HEK293 (cell line): Measurements from ENCODE around the gene SHISAL1.

Experiments used
- CTCF ChIA-PET: fragments of 350-600 bp; formaldehyde crosslinking; extraction: SDS; loops from one replicate; lab custom pipeline; 2021; ENCODE audit warnings: antibody characterized with exemption; lab: Yijun Ruan, JAX
- POLR2A ChIA-PET: fragments of 300-600 bp; formaldehyde crosslinking; extraction: SDS; loops from one replicate; lab custom pipeline; 2020; ENCODE audit warnings: antibody characterized with exemption, inconsistent platforms; lab: Yijun Ruan, JAX
- H3K27ac ChIP-seq: fragments of 200-500 bp; sonication (Bioruptor generic); 2 replicates; pipeline ENCODE4 v1.5.1; 2014; ENCODE audit warnings: low read depth, low read length, control low read depth, inconsistent platforms; ENCODE audit errors: extremely low read depth
- H3K36me3 ChIP-seq, 2 experiments: fragments of 200-500 bp in 1 of 2; sonication (Bioruptor generic) in 1 of 2; 1 replicate in 1 of 2; 2 replicates in 1 of 2; pipeline ENCODE4 v1.5.1; 2014 to 2017; ENCODE audit warnings: inconsistent platforms in 2 of 2, low read length in 2 of 2; ENCODE audit not compliant: control insufficient read depth in 2 of 2, insufficient read depth in 1 of 2
- H3K4me1 ChIP-seq: fragments of 200-500 bp; sonication (Bioruptor generic); 2 replicates; pipeline ENCODE4 v1.5.1; 2014; ENCODE audit warnings: mild to moderate bottlenecking, low read length, inconsistent platforms; ENCODE audit not compliant: control insufficient read depth, insufficient read depth
- H3K4me3 ChIP-seq: 2 replicates; pipeline ENCODE4 v1.5.1; 2011; ENCODE audit warnings: low read depth, mild to moderate bottlenecking, control low read depth, low read length, moderate library complexity
- H3K9me3 ChIP-seq: fragments of 200-500 bp; sonication (Bioruptor generic); 2 replicates; pipeline ENCODE4 v1.5.1; 2014; ENCODE audit warnings: low read depth, low read length, inconsistent platforms; ENCODE audit not compliant: control insufficient read depth, insufficient read depth
- GFI1B ChIP-seq: fragments of 450-650 bp; formaldehyde crosslinking; IDR thresholded peaks from 2 replicates; pipeline ENCODE4 v1.5.1; 2016; ENCODE audit warnings: missing biosample characterization, missing genetic modification characterization
- GLIS2 ChIP-seq: fragments of 450-650 bp; formaldehyde crosslinking; IDR thresholded peaks from 2 replicates; pipeline ENCODE4 v1.5.1; 2016; ENCODE audit warnings: missing biosample characterization, missing genetic modification characterization
- HOXC10 ChIP-seq: sonication (generic); formaldehyde crosslinking; IDR thresholded peaks from 2 replicates; pipeline ENCODE4 v1.8.1; 2023; ENCODE audit warnings: mild to moderate bottlenecking, missing genetic modification reagents
- KLF7 ChIP-seq: fragments of 450-650 bp; formaldehyde crosslinking; IDR thresholded peaks from 2 replicates; pipeline ENCODE4 v1.5.1; 2016; ENCODE audit warnings: missing biosample characterization, missing genetic modification characterization, borderline replicate concordance
- PRDM1 ChIP-seq: fragments of 450-650 bp; formaldehyde crosslinking; IDR thresholded peaks from 2 replicates; pipeline ENCODE4; 2016; ENCODE audit warnings: missing biosample characterization, missing genetic modification characterization
- ZFP41 ChIP-seq: fragments of 450-650 bp; formaldehyde crosslinking; IDR thresholded peaks from 2 replicates; pipeline ENCODE4 v1.5.1; 2016; ENCODE audit warnings: missing biosample characterization, missing genetic modification characterization, borderline replicate concordance
- ZNF121 ChIP-seq: fragments of 450-650 bp; formaldehyde crosslinking; IDR thresholded peaks from 2 replicates; pipeline ENCODE4 v1.5.1; 2016; ENCODE audit warnings: missing biosample characterization, missing genetic modification characterization
- ZNF133 ChIP-seq: fragments of 450-650 bp; formaldehyde crosslinking; IDR thresholded peaks from 2 replicates; pipeline ENCODE4 v1.5.1; 2016; ENCODE audit warnings: missing biosample characterization, missing genetic modification characterization
- ZNF366 ChIP-seq: fragments of 450-650 bp; formaldehyde crosslinking; conservative IDR thresholded peaks from 2 replicates; pipeline ENCODE4 v1.5.1; 2016; ENCODE audit warnings: missing biosample characterization, missing genetic modification characterization
- ZNF423 ChIP-seq: fragments of 450-650 bp; formaldehyde crosslinking; IDR thresholded peaks from 2 replicates; pipeline ENCODE4 v1.5.1; 2016; ENCODE audit warnings: missing biosample characterization, missing genetic modification characterization
- ZNF521 ChIP-seq: fragments of 450-650 bp; formaldehyde crosslinking; IDR thresholded peaks from 2 replicates; pipeline ENCODE4 v1.5.1; 2017; ENCODE audit warnings: missing biosample characterization, mild to moderate bottlenecking, missing genetic modification characterization
- ZNF530 ChIP-seq: fragments of 450-650 bp; formaldehyde crosslinking; IDR thresholded peaks from 2 replicates; pipeline ENCODE4 v1.5.1; 2016; ENCODE audit warnings: low read depth, missing biosample characterization, missing genetic modification characterization
- ZNF558 ChIP-seq: fragments of 450-650 bp; formaldehyde crosslinking; IDR thresholded peaks from 2 replicates; pipeline ENCODE4 v1.5.1; 2016; ENCODE audit warnings: missing biosample characterization, missing genetic modification characterization
- ZNF707 ChIP-seq: fragments of 450-650 bp; formaldehyde crosslinking; IDR thresholded peaks from 2 replicates; pipeline ENCODE4 v1.5.1; 2016; ENCODE audit warnings: missing biosample characterization, missing genetic modification characterization
- ZNF747 ChIP-seq: fragments of 450-650 bp; formaldehyde crosslinking; IDR thresholded peaks from 2 replicates; pipeline ENCODE4 v1.5.1; 2016; ENCODE audit warnings: missing biosample characterization, missing genetic modification characterization
- ZNF837 ChIP-seq: fragments of 450-650 bp; formaldehyde crosslinking; IDR thresholded peaks from 2 replicates; pipeline ENCODE4 v1.5.1; 2016; ENCODE audit warnings: missing biosample characterization, missing genetic modification characterization
- TF ChIP-seq, protein P1 (sequence below): fragments of 450-650 bp; formaldehyde crosslinking; IDR thresholded peaks from 2 replicates; pipeline ENCODE4 v1.5.1; 2016; ENCODE audit warnings: missing biosample characterization, missing genetic modification characterization
- TF ChIP-seq, protein P2 (sequence below): fragments of 450-650 bp; formaldehyde crosslinking; IDR thresholded peaks from 2 replicates; pipeline ENCODE4 v1.5.1; 2017; ENCODE audit warnings: missing biosample characterization, missing genetic modification characterization

The SHISAL1 gene

DNA sequence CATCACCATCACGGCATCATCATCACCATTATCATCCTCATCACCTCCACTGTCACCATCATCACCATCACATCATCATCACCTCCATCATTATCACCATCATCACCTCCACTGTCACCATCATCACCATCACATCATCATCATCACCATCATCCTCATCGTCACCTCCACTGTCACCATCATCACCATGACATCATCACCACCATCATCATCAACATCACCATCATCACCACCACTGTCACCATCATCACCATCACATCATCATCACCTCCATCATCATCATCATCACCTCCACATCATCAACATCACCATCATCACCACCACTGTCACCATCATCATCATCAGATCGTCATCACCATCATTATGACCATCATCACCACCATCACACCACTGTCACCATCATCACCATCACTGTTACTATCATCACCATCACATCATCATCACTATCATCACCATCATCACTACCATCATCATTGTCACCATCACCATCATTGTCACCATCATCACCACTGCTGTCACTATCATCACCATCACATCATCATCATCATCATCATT, 99.2 kb downstream of the SHISAL1 start (continued):
- TF ChIP-seq ZNF521 (tag by site-specific recombination) (peak; percentile 91; the same call in 1 of the 2 replicates), ZNF530 (no peak), ZNF747 (tag by site-specific recombination) (peak; percentile 94), PRDM1 (tag by site-specific recombination) (no peak), GFI1B (no peak), ZNF366 (tag by site-specific recombination) (no peak), ZNF558 (tag by site-specific recombination) (no peak), ZNF707 (tag by site-specific recombination) (no peak; the same call in none of the 2 replicates), ZNF121 (tag by site-specific recombination) (no peak)

DNA sequence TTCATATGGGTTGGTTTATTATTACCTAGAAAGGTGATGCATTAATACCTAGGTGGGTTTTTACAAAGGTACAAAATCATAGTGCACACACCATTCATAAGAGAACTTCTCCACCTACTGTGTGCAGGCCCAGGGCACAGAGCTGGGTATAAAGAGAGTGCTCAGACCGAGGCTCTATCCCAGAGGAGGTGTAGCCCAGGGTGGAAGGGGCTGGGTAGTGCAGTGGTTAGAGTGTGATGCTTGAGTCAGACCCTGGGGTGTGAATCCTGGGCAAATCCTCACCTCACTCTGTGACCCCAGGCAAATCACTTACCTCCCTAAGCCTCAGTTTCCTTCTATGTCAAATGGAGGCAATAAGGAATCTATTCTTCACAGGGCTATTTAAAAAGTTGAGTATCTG, 99.8 kb downstream of the SHISAL1 start:
- no peaks in the 10 kb centered on the region for H3K4me1 ChIP-seq
- no peaks in the 10 kb centered on the region for H3K9me3 ChIP-seq
- no peak overlapping the region for H3K4me3 ChIP-seq
- no peak overlapping the region for H3K27ac ChIP-seq
- ChIA-PET POLR2A (no interaction called here), CTCF (no interaction called here)
- TF ChIP-seq, protein P1, sequence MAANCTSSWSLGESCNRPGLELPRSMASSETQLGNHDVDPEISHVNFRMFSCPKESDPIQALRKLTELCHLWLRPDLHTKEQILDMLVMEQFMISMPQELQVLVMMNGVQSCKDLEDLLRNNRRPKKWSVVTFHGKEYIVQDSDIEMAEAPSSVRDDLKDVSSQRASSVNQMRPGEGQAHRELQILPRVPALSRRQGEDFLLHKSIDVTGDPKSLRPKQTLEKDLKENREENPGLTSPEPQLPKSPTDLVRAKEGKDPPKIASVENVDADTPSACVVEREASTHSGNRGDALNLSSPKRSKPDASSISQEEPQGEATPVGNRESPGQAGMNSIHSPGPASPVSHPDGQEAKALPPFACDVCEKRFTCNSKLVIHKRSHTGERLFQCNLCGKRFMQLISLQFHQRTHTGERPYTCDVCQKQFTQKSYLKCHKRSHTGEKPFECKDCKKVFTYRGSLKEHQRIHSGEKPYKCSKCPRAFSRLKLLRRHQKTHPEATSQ (tag by site-specific recombination), result no peak
- TF ChIP-seq ZNF423 (tag by site-specific recombination), result no peak
- TF ChIP-seq HOXC10 (CRISPR knock-in tag), result no peak
- no peak for TF ChIP-seq ZFP41 (tag by site-specific recombination)
- TF ChIP-seq KLF7, result no peak
- no peak for TF ChIP-seq ZNF133 (tag by site-specific recombination)
- no peaks in the 10 kb centered on the region for H3K36me3 ChIP-seq

DNA sequence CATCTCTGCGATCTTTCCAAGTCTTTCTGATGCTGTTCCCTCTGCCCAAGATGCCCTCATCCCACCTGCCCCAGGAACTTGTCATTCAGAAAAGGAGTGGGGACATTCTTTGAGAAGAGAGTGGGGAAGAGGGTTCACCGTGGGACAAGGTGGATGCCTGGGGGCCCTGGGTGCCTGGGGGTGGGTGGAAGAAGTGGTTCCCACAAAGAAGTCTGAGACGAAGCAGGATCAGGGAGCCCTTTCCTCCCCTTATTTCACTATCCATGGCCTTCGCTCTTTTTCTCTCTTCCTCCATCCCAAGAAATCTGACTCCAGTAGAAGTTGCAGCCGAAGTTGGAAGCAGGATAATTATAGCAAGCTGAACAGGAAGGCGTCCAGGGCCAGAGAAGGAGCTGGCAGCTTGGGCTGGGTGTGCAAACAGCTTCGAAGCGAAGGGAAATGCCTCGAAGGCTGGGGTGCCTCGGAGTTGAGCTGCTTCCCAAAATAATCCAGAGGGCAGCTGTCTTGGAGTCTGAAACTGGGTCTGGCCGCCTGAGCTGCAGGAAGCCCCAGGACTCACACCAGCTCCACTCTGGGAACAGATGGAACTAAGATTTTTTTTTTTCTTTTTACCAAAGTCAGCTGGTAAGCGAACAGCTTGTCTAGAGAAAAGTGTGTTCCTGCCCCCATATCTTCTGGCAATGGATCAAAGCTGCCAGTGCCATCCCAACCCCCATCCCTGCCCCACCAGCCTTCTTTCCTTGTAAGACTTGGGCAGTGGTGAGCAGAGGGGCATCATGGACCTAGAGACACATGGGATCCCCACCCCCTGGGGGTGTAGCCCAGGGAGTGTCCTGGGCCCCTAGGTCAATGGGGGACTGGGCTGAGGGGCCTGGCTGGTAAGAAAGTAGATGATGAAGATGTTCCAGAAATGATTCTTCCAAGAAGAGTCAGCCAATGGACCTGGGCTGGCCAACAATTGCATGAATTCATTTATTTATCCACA, 100.5 kb downstream of the SHISAL1 start:
- no peaks in the 10 kb centered on the region for H3K4me1 ChIP-seq
- H3K4me3 ChIP-seq, result no peak overlapping the region
- TF ChIP-seq, protein P2, sequence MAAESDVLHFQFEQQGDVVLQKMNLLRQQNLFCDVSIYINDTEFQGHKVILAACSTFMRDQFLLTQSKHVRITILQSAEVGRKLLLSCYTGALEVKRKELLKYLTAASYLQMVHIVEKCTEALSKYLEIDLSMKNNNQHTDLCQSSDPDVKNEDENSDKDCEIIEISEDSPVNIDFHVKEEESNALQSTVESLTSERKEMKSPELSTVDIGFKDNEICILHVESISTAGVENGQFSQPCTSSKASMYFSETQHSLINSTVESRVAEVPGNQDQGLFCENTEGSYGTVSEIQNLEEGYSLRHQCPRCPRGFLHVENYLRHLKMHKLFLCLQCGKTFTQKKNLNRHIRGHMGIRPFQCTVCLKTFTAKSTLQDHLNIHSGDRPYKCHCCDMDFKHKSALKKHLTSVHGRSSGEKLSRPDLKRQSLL (tag by site-specific recombination), result no peak
- no peak for TF ChIP-seq ZNF837
- no peak for TF ChIP-seq GLIS2 (tag by site-specific recombination)
- H3K27ac ChIP-seq, result no peak overlapping the region
- no peaks in the 10 kb centered on the region for H3K36me3 ChIP-seq
- ChIA-PET POLR2A (no interaction called here), CTCF (no interaction called here)
- no peaks in the 10 kb centered on the region for H3K9me3 ChIP-seq
